Chondrocyte (in vitro differentiated cells): ENCODE measurements around the gene CHM. TPM values are rescaled to one million over a fixed set of nuclear protein-coding genes. Genes with fewer than 3 reads are reported as not detected.

Source experiments
- DNase-seq: peaks from one replicate; pipeline ENCODE4 v3.0.0; 2021; ENCODE audit warnings: mixed read lengths, low spot score
- H3K27ac Mint-ChIP-seq: one replicate; pipeline ENCODE4 v1.8.0; 2021; ENCODE audit warnings: mild to moderate bottlenecking, moderate library complexity, mixed read lengths; ENCODE audit not compliant: unreplicated experiment
- H3K27me3 Mint-ChIP-seq: 2 replicates; pipeline ENCODE4 v1.8.0; 2021; ENCODE audit warnings: low read depth, mixed read lengths
- H3K36me3 Mint-ChIP-seq: 2 replicates; pipeline ENCODE4 v1.8.0; 2021; ENCODE audit warnings: low read depth, mixed read lengths
- H3K4me1 Mint-ChIP-seq: 2 replicates; pipeline ENCODE4 v1.8.0; 2021; ENCODE audit warnings: low read depth, mild to moderate bottlenecking, mixed read lengths
- H3K4me3 Mint-ChIP-seq: one replicate; pipeline ENCODE4 v1.8.0; 2021; ENCODE audit warnings: mild to moderate bottlenecking, moderate library complexity, mixed read lengths; ENCODE audit not compliant: unreplicated experiment
- H3K9me3 Mint-ChIP-seq: 2 replicates; pipeline ENCODE4 v1.8.0; 2021; ENCODE audit warnings: low read depth, mixed read lengths
- total RNA-seq: library from RNA; stranded (reverse); gene quantifications from 3 replicates; pipeline ENCODE4 v1.2.1, GENCODE V29; 2021
- TF ChIP-seq, protein P1 (sequence below): fragments of 200-600 bp; sonication (generic); IDR thresholded peaks from 2 replicates; pipeline ENCODE4 v1.5.0; 2021; ENCODE audit warnings: antibody characterized with exemption, mild to moderate bottlenecking, moderate library complexity

The CHM gene
- total RNA-seq, 1 donor from 2014 or later: 55.1 TPM

DNA sequence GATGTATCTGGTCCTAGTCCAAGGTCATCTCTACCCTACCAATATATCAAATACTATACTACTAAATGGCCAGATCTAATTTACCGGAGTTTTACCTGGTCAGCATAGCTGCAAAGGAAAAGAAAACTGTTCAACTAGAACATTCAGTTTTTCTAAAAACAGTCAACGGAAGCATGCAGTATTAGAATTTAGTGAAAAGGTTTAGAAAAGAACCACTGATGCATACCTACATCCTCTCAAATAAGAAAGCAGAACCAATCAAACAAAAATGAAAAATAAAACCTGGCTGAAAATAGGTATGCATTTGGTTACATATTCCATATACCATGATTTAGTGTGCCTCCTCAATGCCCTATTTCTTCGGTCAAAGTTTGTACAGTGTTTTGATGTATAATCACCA, 140.0 kb downstream of the CHM start:
- no peaks in the 10 kb centered on the region for H3K9me3 Mint-ChIP-seq
- TF ChIP-seq, protein P1, sequence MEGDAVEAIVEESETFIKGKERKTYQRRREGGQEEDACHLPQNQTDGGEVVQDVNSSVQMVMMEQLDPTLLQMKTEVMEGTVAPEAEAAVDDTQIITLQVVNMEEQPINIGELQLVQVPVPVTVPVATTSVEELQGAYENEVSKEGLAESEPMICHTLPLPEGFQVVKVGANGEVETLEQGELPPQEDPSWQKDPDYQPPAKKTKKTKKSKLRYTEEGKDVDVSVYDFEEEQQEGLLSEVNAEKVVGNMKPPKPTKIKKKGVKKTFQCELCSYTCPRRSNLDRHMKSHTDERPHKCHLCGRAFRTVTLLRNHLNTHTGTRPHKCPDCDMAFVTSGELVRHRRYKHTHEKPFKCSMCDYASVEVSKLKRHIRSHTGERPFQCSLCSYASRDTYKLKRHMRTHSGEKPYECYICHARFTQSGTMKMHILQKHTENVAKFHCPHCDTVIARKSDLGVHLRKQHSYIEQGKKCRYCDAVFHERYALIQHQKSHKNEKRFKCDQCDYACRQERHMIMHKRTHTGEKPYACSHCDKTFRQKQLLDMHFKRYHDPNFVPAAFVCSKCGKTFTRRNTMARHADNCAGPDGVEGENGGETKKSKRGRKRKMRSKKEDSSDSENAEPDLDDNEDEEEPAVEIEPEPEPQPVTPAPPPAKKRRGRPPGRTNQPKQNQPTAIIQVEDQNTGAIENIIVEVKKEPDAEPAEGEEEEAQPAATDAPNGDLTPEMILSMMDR: no peak
- H3K36me3 Mint-ChIP-seq: peaks cover 3% of the 10 kb centered on the region
- no peak for DNase-seq
- H3K27ac Mint-ChIP-seq: no peak overlapping the region
- no peaks in the 10 kb centered on the region for H3K4me1 Mint-ChIP-seq
- H3K4me3 Mint-ChIP-seq: no peak overlapping the region
- no peaks in the 10 kb centered on the region for H3K27me3 Mint-ChIP-seq

DNA sequence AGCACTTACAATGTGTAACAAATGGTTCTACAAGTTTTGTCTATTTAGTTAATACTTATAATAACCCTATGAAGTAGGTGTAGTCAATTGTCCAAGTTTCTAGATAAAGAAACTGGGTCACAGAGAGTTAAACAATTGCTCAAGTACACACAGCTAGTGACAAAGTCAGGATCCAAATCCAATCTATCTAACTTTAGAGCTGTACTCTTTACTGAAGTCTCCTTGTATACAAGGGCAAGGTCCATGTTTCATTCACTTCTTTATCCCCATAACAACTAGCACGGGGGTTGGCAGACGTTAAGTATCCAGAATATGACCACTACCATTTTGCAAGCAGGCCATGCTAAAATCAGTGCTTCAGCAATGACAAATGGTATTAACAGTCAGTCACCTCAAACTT, 141.0 kb downstream of the CHM start:
- no peaks in the 10 kb centered on the region for H3K4me1 Mint-ChIP-seq
- H3K9me3 Mint-ChIP-seq: no peaks in the 10 kb centered on the region
- TF ChIP-seq, protein P1: no peak
- no peaks in the 10 kb centered on the region for H3K27me3 Mint-ChIP-seq
- no peak overlapping the region for H3K27ac Mint-ChIP-seq
- H3K36me3 Mint-ChIP-seq: peaks cover 3% of the 10 kb centered on the region
- no peak overlapping the region for H3K4me3 Mint-ChIP-seq
- no peak for DNase-seq

DNA sequence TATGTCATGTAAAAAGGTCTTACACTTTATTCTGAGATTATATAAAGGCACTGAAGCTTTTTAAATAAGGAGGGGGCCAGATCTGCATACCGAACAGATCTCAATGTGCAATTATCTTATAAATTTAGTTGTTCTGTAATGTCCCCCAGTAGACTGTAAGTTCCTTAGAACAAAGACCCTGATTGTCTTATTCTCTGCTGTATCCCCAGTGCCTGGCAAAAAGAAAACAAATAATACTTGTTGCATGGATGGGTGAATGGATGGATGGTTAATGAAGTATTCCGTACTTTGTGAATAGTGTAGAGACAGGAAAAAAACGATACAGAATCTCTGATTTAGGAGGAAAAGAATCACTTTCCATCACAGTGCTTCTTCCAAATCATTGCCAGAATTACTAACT, 141.5 kb downstream of the CHM start:
- TF ChIP-seq, protein P1: no peak
- H3K9me3 Mint-ChIP-seq: no peaks in the 10 kb centered on the region
- H3K27me3 Mint-ChIP-seq: no peaks in the 10 kb centered on the region
- H3K4me1 Mint-ChIP-seq: no peaks in the 10 kb centered on the region
- no peak overlapping the region for H3K4me3 Mint-ChIP-seq
- peaks cover 3% of the 10 kb centered on the region for H3K36me3 Mint-ChIP-seq
- H3K27ac Mint-ChIP-seq: no peak overlapping the region
- DNase-seq: no peak

DNA sequence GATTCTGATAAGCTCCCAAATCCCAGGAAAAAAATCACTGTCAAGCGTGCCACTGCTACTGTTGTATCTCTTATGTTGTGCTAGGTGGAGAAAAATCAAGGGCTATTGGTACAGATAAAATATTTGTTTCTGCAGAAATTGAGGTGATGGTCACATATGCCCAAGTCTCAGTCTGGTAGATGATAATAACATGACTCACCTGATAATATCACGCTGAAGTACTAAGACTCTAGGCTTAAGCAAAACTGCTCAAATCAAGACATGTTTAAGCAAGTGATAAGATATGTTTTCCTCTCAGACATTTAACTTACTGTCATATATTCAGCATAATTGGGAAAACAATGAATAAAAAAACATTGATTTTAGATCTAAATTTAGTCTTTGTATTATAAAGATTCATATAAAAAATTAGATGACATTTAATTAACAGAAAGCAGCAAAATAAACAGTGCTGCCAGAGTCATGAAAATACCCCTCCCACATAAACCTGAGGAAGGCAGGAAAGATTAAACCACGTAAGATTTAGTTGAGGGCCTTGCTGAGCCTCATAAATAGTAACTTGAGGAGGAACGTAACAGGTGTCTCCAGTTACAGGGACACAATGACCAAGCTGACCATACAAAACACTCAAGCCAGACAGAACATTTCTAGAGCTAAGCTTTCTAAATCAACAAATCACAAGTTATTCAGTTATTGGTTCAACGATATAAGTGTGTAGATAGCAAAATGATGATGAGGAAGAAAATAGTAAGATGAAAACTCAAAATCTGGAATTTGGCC, 143.5 kb downstream of the CHM start:
- TF ChIP-seq, protein P1: no peak
- H3K27ac Mint-ChIP-seq: no peak overlapping the region
- H3K9me3 Mint-ChIP-seq: no peaks in the 10 kb centered on the region
- H3K27me3 Mint-ChIP-seq: no peaks in the 10 kb centered on the region
- H3K4me3 Mint-ChIP-seq: no peak overlapping the region
- H3K4me1 Mint-ChIP-seq: no peaks in the 10 kb centered on the region
- H3K36me3 Mint-ChIP-seq: peaks cover 3% of the 10 kb centered on the region
- no peak for DNase-seq

DNA sequence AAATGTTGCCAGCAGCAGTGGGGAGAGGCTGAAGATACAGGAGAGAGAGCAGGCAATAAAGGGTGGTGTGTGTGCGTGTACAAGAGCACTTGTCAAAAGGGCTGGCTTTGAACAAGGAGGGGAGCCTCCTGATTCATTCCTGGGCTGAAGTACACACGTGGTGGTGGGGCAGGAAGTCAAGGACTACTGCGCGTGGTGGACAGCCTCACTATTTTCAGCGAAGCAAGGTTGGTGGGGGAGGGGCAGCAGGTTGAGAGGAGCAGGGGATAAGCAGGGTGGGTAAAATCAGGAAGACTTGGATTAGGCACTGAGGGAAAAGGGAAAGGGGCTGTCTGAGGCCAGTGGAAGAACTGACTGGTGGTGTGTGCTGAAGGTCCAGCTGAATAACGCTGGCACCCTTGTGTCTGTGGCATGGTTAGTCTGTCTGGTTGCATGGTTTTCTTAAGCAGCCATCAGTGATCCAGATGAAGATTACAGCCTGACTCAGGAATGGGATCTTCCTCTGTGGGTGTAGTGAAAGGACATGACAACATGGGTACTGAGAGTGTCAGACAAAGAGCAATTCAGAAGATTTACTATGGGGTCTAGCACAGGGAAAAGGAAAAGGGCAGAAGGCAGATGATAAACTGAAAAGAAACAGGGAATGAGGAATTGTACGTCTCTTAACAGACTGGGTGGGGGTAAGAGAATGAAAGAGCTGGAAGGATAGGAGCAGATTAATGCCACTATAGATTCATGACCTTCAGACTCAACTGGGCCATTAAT, 149.8 kb downstream of the CHM start:
- H3K27ac Mint-ChIP-seq: peak overlapping the region; percentile 42
- peaks cover 23% of the 10 kb centered on the region for H3K36me3 Mint-ChIP-seq
- DNase-seq: no peak
- H3K9me3 Mint-ChIP-seq: no peaks in the 10 kb centered on the region
- H3K4me1 Mint-ChIP-seq: no peaks in the 10 kb centered on the region
- no peak overlapping the region for H3K4me3 Mint-ChIP-seq
- TF ChIP-seq, protein P1: no peak
- no peaks in the 10 kb centered on the region for H3K27me3 Mint-ChIP-seq
